Activated T-cell treated with anti-CD3 and anti-CD28 coated beads, Interleukin-2, amount 50 U/mL, for 24 hours (primary cell): Measurements from ENCODE around the gene CASP6.

Experiments used
- DNase-seq: peaks from one replicate; pipeline ENCODE4 v3.0.0-alpha.2; 2020
- H3K27ac Mint-ChIP-seq: 2 replicates; pipeline ENCODE4 v1.8.0; 2020; ENCODE audit warnings: mild to moderate bottlenecking, mixed read lengths
- H3K27me3 Mint-ChIP-seq: 2 replicates; pipeline ENCODE4 v1.8.0; 2020; ENCODE audit warnings: mixed read lengths
- H3K36me3 Mint-ChIP-seq: 2 replicates; pipeline ENCODE4 v1.8.0; 2020; ENCODE audit warnings: low read depth, mixed read lengths
- H3K4me1 Mint-ChIP-seq: 2 replicates; pipeline ENCODE4 v1.8.0; 2020; ENCODE audit warnings: low read depth, mixed read lengths
- H3K4me3 Mint-ChIP-seq: 2 replicates; pipeline ENCODE4 v1.8.0; 2020; ENCODE audit warnings: mild to moderate bottlenecking, moderate library complexity, mixed read lengths
- H3K9me3 Mint-ChIP-seq: 2 replicates; pipeline ENCODE4 v1.8.0; 2020; ENCODE audit warnings: mixed read lengths

CASP6 gene

GRCh38 chr4:109671350-109671749 is 31.9 kb downstream of the CASP6 start:
- H3K9me3 Mint-ChIP-seq, result peaks cover 12% of the 10 kb centered on the region
- H3K4me1 Mint-ChIP-seq, result peaks cover 72% of the 10 kb centered on the region
- peaks cover 58% of the 10 kb centered on the region for H3K36me3 Mint-ChIP-seq
- H3K27ac Mint-ChIP-seq, result peak overlapping the region; percentile 84
- H3K4me3 Mint-ChIP-seq, result no peak overlapping the region
- no peaks in the 10 kb centered on the region for H3K27me3 Mint-ChIP-seq
- no peak for DNase-seq

GRCh38 chr4:109665783-109666485 is 37.3 kb downstream of the CASP6 start:
- peaks cover 4% of the 10 kb centered on the region for H3K9me3 Mint-ChIP-seq
- H3K36me3 Mint-ChIP-seq, result peaks cover 68% of the 10 kb centered on the region
- DNase-seq, result no peak
- no peaks in the 10 kb centered on the region for H3K27me3 Mint-ChIP-seq
- peaks cover 71% of the 10 kb centered on the region for H3K4me1 Mint-ChIP-seq
- peak overlapping the region; percentile 67 for H3K27ac Mint-ChIP-seq
- H3K4me3 Mint-ChIP-seq, result no peak overlapping the region

GRCh38 chr4:109662771-109663170 is 40.5 kb downstream of the CASP6 start:
- Mint-ChIP-seq H3K4me1 (peaks cover 51% of the 10 kb centered on the region), H3K4me3 (no peak overlapping the region), H3K27me3 (no peaks in the 10 kb centered on the region), H3K36me3 (peaks cover 60% of the 10 kb centered on the region), H3K9me3 (no peaks in the 10 kb centered on the region), H3K27ac (no peak overlapping the region)
- DNase-seq, result no peak

- no peak overlapping the region for H3K4me3 Mint-ChIP-seq
- peaks cover 51% of the 10 kb centered on the region for H3K4me1 Mint-ChIP-seq
- H3K27me3 Mint-ChIP-seq, result no peaks in the 10 kb centered on the region
- peaks cover 63% of the 10 kb centered on the region for H3K36me3 Mint-ChIP-seq
- peak overlapping the region; percentile 12 for H3K27ac Mint-ChIP-seq
- H3K9me3 Mint-ChIP-seq, result no peaks in the 10 kb centered on the region
- DNase-seq, result no peak
These were observed 41.1 kb downstream of the CASP6 start for GRCh38 chr4:109662116-109662515.

GRCh38 chr4:109658871-109659410 is 44.3 kb downstream of the CASP6 start:
- Mint-ChIP-seq H3K4me3 (no peak overlapping the region), H3K4me1 (peaks cover 49% of the 10 kb centered on the region), H3K27me3 (no peaks in the 10 kb centered on the region), H3K36me3 (peaks cover 49% of the 10 kb centered on the region), H3K27ac (peak overlapping the region; percentile 26), H3K9me3 (no peaks in the 10 kb centered on the region)
- DNase-seq, result no peak

GRCh38 chr4:109657854-109658418 is 45.3 kb downstream of the CASP6 start:
- peaks cover 2% of the 10 kb centered on the region for H3K9me3 Mint-ChIP-seq
- H3K27me3 Mint-ChIP-seq, result no peaks in the 10 kb centered on the region
- H3K36me3 Mint-ChIP-seq, result peaks cover 44% of the 10 kb centered on the region
- H3K4me1 Mint-ChIP-seq, result peaks cover 44% of the 10 kb centered on the region
- no peak for DNase-seq
- no peak overlapping the region for H3K4me3 Mint-ChIP-seq
- peak overlapping the region; percentile 59 for H3K27ac Mint-ChIP-seq

- no peak for DNase-seq
These were observed 47.8 kb downstream of the CASP6 start for GRCh38 chr4:109655396-109655795.

GRCh38 chr4:109649872-109650271 is 53.4 kb downstream of the CASP6 start:
- H3K9me3 Mint-ChIP-seq, result peaks cover 8% of the 10 kb centered on the region
- H3K27ac Mint-ChIP-seq, result peak overlapping the region; percentile 82
- H3K36me3 Mint-ChIP-seq, result peaks cover 55% of the 10 kb centered on the region
- H3K4me1 Mint-ChIP-seq, result peaks cover 49% of the 10 kb centered on the region
- no peak for DNase-seq
- no peaks in the 10 kb centered on the region for H3K27me3 Mint-ChIP-seq
- H3K4me3 Mint-ChIP-seq, result peak overlapping the region; percentile 16

More at GRCh38 chr4:109655396-109655795, 47.8 kb downstream of the CASP6 start:
- H3K36me3 Mint-ChIP-seq, result peaks cover 49% of the 10 kb centered on the region
- H3K27me3 Mint-ChIP-seq, result no peaks in the 10 kb centered on the region
- H3K4me1 Mint-ChIP-seq, result peaks cover 56% of the 10 kb centered on the region
- H3K9me3 Mint-ChIP-seq, result peaks cover 8% of the 10 kb centered on the region
- no peak overlapping the region for H3K4me3 Mint-ChIP-seq
- H3K27ac Mint-ChIP-seq, result peak overlapping the region; percentile 55

GRCh38 chr4:109648997-109649575 is 54.2 kb downstream of the CASP6 start:
- Mint-ChIP-seq H3K27ac (peak overlapping the region; percentile 88), H3K36me3 (peaks cover 49% of the 10 kb centered on the region), H3K4me1 (peaks cover 45% of the 10 kb centered on the region), H3K27me3 (no peaks in the 10 kb centered on the region), H3K4me3 (no peak overlapping the region), H3K9me3 (peaks cover 8% of the 10 kb centered on the region)
- no peak for DNase-seq

- Mint-ChIP-seq H3K9me3 (peaks cover 8% of the 10 kb centered on the region), H3K27ac (peak overlapping the region; percentile 88), H3K4me3 (peak overlapping the region; percentile 50), H3K27me3 (no peaks in the 10 kb centered on the region), H3K36me3 (peaks cover 45% of the 10 kb centered on the region), H3K4me1 (peaks cover 47% of the 10 kb centered on the region)
- no peak for DNase-seq
These were observed 54.8 kb downstream of the CASP6 start for GRCh38 chr4:109648266-109648996.

- Mint-ChIP-seq H3K36me3 (peaks cover 27% of the 10 kb centered on the region), H3K27me3 (no peaks in the 10 kb centered on the region), H3K4me1 (peaks cover 51% of the 10 kb centered on the region), H3K9me3 (no peaks in the 10 kb centered on the region), H3K27ac (no peak overlapping the region), H3K4me3 (no peak overlapping the region)
- no peak for DNase-seq
These were observed 57.2 kb downstream of the CASP6 start for GRCh38 chr4:109645874-109646710.

GRCh38 chr4:109640644-109641043 is 62.6 kb downstream of the CASP6 start:
- DNase-seq, result no peak
- Mint-ChIP-seq H3K27ac (peak overlapping the region; percentile 76), H3K36me3 (peaks cover 38% of the 10 kb centered on the region), H3K27me3 (no peaks in the 10 kb centered on the region), H3K4me1 (peaks cover 52% of the 10 kb centered on the region), H3K9me3 (peaks cover 9% of the 10 kb centered on the region), H3K4me3 (no peak overlapping the region)
